ENCODE measurements around the gene NTHL1.

The NTHL1 gene

DNA sequence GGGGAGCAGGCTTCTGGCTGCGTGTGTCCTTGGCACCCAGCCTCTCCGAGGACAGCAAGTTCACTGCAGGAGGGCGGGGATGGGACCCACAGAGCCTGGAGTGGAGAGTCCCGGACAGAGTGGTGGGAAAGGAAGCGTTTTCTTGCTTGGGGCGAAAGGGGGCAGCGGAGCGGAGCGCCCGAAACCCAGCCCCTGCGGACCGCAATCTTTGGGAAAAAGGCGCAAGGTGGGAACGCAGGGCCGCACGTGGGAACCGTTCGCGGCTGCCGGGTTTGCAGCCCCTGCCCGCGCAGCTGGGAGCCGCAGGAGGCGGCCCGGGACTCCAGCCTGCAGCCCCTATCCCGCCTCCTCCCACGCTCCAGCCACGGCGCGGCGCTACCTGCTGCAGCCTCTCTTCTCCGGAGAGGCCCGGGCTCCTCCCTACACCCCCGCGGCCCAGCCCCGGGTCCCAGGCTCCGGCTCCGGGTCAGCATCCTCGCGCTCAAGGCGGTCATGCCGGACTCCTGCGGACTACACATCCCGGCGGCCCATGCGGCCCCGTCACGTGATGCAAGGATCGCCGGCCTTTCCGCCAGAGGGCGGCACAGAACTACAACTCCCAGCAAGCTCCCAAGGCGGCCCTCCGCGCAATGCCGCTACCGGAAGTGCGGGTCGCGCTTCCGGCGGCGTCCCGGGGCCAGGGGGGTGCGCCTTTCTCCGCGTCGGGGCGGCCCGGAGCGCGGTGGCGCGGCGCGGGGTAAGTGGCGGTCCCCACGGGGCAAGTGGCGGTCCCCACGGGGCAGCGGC is at the start of gene NTHL1, which contains the start of gene TSC2:
Gene NTHL1, minus strand, starts transcription at position 505 of the 786 bp plus-strand sequence. Its CDS starts 11 bp downstream, at position 494.
Gene TSC2, plus strand, starts transcription at position 656 of the 786 bp plus-strand sequence. CDS start 631 bp downstream, outside the sequence.
- no peak for TF ChIP-seq ZNF274 (IDR thresholded peaks at IDR 0.05; ENCODE audit: low read depth, low read length)
- peak within 1 kb of the TSS; percentile 86 for H3K4me3 ChIP-seq (ENCODE audit: low read length)

DNA sequence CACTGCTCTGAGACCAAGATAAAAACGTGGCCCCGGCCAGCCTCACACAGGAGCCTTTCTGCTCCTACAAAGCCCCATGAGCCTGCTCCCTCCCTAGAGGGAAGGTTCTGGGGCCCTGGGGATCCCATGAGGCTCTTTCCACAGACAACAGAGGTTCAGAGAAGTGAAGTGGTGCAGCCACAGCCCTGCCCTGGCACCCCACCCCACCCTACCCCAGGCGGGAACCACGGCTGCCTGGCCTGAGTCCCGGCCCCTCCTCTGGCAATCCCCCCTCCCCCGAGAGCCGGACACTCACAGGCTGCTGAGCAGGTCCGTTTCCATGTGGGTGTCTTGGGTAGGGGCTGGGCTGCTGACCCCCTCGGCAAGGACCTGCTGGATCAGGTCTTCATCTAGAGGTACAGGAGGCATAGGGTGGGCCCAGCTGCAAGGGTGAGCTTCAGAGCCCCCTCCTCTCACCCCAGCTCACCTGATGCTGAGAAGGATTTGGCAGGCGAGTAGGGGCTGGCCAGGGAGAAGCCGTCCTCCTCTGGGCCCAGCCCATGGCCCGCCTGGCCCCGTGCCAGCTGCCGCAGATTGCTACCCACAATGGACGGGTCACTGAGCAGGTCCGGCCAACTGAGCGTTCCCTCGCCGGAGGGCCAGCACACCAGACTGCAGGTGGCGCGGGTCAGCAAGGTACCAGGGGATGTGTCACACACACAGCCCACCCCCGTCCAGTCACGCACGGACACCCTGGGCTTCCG is 49.4 kb upstream of the NTHL1 start:
- TF ChIP-seq ZNF274 (IDR thresholded peaks at IDR 0.05; ENCODE audit: low read depth, low read length), result no peak
- H3K4me3 ChIP-seq (ENCODE audit: low read length), result no peak overlapping the region

DNA sequence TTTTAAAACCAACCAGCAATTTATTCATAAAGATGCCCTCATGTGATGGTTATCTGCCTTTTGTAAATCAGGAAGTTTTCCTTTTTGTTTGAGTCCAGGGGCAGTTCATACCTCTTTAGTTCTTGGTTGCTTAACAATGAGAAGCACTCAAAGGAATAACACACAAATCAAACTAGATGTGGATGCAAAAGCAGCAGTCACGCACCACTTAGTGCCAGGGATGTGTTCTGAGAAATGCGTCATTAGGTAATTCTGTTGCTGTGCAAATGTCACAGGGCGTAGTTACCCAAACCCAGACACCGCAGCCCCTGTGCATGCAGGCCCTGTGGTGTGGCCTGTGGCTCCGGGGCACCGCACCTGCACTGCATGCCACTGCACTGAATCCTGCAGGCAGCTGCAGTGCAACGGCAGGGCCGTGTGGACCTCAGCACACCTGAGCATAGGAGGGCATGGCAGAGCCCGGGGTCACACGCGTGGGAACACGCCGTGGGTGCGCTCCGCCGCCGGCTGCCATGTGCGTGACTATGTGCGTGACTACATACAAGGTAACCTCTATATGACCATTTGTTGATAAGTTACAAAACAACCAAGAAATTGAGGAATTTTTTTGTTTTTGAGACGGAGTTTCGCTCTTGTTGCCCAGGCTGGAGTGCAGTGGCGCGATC is 48.4 kb upstream of the NTHL1 start:
- TF ChIP-seq ZNF274 (IDR thresholded peaks at IDR 0.05; ENCODE audit: low read depth, low read length), result no peak
- H3K4me3 ChIP-seq (ENCODE audit: low read length), result no peak overlapping the region

DNA sequence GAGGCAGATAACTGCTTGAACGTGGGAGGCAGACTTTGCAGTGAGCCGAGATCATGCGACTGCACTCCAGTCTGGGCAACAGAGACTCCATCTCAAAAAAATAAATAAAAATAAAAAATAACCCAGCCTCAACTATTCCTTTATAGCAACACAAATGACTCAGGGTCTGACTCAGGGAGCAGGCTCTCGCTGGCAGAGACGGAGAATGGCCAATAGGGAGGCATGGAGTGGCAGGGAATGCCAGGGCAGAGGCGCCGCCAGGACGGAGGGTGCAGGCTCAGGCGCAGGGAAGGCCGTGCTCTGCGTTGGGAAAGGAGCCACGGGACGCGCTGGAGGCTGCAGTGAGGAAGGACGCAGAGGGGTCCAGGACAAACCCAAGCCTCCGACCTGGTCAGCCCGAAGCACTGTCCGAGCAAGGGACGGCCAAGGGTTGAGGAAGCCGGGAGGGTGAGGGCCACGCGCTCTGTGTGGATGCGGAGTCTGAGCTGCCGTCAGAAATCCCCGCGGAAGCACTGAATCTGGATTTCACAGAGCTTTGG is 47.8 kb upstream of the NTHL1 start:
- no peak overlapping the region for H3K4me3 ChIP-seq (ENCODE audit: low read length)
- no peak for TF ChIP-seq ZNF274 (IDR thresholded peaks at IDR 0.05; ENCODE audit: low read depth, low read length)

DNA sequence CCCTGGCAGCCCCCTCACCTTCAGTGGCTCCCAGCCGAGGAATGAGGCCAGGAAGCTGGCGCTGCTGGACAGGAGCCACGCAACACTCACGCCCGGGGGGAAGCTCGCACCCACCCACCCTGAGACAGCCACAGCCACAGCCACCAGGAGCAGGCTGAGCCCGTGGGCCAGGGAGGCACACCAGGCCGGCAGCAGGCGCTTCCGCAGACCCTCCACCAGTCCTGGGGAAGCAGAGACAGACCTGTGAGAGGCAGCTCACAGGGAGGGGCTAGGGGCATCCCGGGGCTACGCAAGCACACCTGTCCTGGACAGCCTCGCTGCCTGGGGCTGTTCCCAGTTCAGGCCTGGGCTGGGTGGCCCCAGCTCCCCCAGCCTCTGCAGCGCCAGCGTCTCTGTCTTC is 46.2 kb upstream of the NTHL1 start:
- no peak for TF ChIP-seq ZNF274 (IDR thresholded peaks at IDR 0.05; ENCODE audit: low read depth, low read length)
- no peak overlapping the region for H3K4me3 ChIP-seq (ENCODE audit: low read length)

DNA sequence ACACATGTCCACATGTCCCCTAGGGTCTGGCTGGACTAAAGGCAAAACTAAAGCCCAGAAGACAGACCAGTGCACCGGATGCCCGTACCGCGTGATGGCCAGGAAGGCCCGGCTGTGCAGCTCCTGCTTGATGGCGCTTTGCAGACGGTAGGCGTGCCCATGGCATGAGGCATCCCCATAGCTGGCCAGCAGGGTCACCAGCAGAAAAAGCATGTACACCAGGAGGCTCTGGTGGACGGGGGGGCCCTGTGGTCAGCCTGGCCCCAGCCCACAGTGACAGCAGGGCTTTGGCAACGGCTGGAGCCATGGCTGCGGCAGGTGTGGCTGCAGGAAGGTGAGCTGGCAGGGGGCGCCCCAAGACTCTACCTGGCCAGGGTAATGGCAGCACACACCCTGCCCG is 45.2 kb upstream of the NTHL1 start:
- H3K4me3 ChIP-seq (ENCODE audit: low read length), result no peak overlapping the region
- no peak for TF ChIP-seq ZNF274 (IDR thresholded peaks at IDR 0.05; ENCODE audit: low read depth, low read length)

DNA sequence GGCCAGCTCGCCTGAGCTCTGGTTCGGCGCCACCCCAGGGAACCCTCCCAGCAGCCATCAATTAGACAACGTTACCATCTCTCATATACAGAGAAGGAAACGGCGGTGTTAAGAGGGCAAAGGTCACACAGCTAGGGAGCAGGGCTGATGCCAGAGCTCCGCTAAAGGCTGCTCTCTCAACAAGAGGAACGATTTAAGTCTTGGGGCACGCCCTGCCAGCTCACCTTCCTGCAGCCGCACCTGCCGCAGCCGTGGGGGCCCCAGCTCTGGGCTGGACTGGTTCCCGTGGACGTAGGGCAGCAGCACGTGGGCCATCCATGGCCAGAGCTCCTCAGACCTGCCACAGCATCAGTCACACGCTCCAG is 44.6 kb upstream of the NTHL1 start:
- TF ChIP-seq ZNF274 (IDR thresholded peaks at IDR 0.05; ENCODE audit: low read depth, low read length), result no peak
- H3K4me3 ChIP-seq (ENCODE audit: low read length), result no peak overlapping the region

DNA sequence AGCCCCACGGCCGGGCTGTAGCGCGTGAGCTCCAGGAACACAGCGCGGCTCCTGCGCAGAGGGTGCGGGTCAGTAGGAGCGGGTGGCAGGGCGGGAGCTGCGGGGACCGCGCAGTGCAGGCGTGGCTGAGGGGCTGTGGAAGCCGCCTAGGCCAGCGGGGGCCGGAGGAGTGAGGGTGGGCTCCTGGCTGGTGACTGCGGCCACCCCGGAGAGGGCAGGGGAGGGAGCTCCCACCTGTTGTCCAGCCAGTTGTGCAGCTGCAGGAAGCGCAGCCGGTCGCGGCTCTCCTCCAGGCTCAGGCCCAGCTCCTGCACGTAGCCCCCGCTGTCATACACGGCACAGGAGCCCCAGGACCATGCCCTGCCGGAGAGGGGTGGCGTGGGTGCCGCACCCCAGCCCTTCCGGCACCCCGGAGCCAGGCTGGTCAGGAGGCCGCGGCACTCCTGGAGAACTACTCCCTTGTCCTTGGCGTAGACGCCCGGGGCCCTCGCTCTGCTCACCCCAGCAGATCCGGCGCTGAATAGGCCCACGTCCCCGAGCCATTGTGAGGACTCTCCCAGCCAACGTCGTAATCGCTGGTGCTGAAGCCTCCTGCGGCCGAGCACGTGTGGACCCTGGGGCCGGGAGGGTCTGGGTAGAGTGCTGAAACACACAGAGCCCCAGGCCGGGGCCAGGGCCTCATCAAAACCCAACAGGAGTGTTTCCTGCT is 44.1 kb upstream of the NTHL1 start:
- TF ChIP-seq ZNF274 (IDR thresholded peaks at IDR 0.05; ENCODE audit: low read depth, low read length), result no peak
- H3K4me3 ChIP-seq (ENCODE audit: low read length), result no peak overlapping the region

DNA sequence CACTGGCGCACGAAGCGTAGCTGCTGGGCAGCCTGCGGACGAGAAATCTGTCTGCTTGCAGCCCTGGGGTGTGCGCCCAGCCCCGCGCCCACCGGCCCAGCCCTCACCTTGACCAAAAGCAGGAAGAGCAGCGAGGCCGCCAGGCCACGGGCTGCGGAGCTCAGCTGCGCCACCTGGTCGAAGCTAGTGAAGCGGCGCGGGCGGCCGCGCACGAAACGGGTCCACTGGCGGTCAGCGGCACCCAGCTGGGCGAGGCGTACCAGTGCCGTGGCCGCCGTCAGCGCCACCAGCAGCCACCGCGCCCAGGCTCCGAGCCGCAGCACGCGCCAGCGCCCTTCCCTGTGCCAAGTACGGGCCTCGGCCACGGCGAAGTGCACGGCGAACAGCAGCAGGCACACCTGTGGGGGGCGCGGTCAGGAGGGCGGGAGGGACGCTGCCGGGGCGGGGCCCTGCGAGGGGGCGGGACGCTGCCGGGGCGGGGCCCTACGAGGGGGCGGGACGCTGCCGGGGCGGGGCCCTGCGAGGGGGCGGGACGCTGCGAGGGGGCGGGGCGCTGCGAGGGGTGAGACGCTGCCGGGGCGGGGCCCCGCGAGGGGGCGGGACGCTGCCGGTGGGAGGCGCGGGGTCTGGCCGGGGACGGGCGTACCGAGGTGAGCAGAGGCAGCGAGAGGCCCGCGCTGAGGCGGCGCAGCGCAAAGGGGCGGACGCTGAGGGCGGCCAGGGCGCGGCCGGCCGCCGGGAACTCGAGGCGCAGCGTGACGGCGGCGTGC is 43.3 kb upstream of the NTHL1 start:
- no peak for TF ChIP-seq ZNF274 (IDR thresholded peaks at IDR 0.05; ENCODE audit: low read depth, low read length)
- no peak overlapping the region for H3K4me3 ChIP-seq (ENCODE audit: low read length)

DNA sequence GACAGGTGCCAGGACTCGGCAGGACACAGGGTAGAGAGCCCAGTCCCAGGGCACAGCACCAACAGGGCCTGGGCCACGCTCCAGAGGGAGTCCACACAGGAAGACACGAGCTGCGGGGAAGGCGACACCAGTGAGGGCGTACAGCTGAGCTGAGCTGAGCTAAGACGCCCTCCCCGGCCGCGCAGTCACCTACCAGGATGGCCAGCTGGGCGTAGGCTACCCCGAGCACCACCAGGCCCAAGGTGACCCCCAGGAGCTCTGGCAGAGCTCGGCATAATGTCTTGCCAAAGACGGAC is 42.8 kb upstream of the NTHL1 start:
- no peak overlapping the region for H3K4me3 ChIP-seq (ENCODE audit: low read length)
- no peak for TF ChIP-seq ZNF274 (IDR thresholded peaks at IDR 0.05; ENCODE audit: low read depth, low read length)

DNA sequence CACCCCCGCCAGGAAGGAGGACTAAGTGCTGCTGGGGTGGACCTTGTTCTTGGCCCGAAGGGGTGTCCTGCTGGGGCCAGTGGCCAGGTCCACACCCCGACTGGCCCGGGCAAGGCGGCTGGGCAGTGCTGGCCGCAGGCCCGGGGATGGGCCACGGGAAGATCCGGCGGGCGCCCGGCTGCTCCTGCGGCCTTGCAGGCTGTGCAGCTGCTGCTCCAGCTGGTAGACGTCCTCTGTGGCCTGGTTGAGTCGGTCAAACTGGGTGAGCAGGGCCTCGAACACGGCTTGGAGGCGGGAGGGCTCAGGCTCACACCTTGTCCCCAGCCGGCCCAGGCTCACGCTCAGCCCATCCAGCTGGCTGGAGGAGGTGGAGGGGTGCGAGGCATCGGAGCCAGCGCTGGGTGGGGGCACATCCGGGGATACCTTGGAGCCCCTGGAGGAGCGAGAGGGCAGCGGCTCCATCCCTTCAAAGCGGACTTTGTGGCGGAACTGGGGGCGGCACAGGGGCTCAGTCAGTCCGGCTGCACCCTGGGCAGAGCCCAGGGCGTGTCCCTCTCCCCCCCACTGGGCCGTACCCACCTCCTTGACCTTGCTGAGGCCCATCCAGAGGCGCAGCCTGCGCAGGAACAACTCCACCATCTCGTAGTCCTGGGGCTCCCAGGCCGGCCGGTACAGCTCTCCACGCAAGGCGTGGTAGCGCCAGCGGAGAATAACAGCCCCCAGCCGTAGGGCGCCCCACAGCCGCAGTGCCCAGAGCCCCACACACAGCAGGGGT is 42.3 kb upstream of the NTHL1 start:
- no peak for TF ChIP-seq ZNF274 (IDR thresholded peaks at IDR 0.05; ENCODE audit: low read depth, low read length)
- no peak overlapping the region for H3K4me3 ChIP-seq (ENCODE audit: low read length)

DNA sequence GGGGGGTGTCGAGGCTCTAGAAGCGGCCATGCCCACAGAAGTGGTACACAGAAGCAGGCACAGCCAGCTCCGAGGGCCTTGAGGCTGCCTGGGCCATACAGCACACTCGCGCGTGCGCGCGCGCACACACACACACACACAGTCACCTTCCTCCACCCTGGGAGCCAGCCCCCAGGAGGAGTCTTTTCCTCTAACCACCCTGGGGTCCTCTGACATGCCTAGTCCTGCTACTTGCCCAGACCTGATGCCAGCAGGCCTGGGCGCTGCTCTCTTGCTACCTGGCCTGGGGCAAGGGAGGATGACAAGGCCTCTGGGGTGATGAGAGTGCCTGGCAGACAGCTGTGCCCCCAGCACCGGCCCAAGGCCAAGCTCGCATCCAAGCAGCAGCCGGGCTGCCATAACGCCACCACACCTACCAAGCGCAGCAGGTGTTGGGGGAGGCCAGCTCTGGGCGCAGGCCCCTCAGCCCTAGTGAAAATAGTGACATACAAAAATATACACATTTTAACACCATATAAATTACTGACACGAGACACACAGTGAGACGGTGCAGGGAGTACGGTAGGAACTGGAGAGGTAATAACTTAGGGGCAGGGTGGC is 41.2 kb upstream of the NTHL1 start:
- no peak for TF ChIP-seq ZNF274 (IDR thresholded peaks at IDR 0.05; ENCODE audit: low read depth, low read length)
- no peak overlapping the region for H3K4me3 ChIP-seq (ENCODE audit: low read length)

Data from GM08714 (cell line).